ENCODE results near the gene GPR18.
A peak's percentile ranks its signal among the peaks of the same experiment; 100 is the strongest.

Gene GPR18

GRCh38 chr13:99277629-99278028 is 19.4 kb upstream of the GPR18 start:
- TF ChIP-seq CTCF (conservative IDR thresholded peaks at IDR 0.05; ENCODE audit: low read depth, low read length), result no peak
- no peak for DNase-seq (ENCODE audit: low read depth)
- H3K4me3 ChIP-seq (ENCODE audit: low read depth, low read length), result no peak overlapping the region

GRCh38 chr13:99276706-99277105 is 18.5 kb upstream of the GPR18 start:
- H3K4me3 ChIP-seq (ENCODE audit: low read depth, low read length), result no peak overlapping the region
- TF ChIP-seq CTCF (conservative IDR thresholded peaks at IDR 0.05; ENCODE audit: low read depth, low read length), result no peak
- DNase-seq (ENCODE audit: low read depth), result no peak

- peak; percentile 74 for DNase-seq (ENCODE audit: low read depth)
- no peak for TF ChIP-seq CTCF (conservative IDR thresholded peaks at IDR 0.05; ENCODE audit: low read depth, low read length)
- no peak overlapping the region for H3K4me3 ChIP-seq (ENCODE audit: low read depth, low read length)
Measured at GRCh38 chr13:99275093-99275469, 16.9 kb upstream of the GPR18 start.

- TF ChIP-seq CTCF (conservative IDR thresholded peaks at IDR 0.05; ENCODE audit: low read depth, low read length), result no peak
- no peak for DNase-seq (ENCODE audit: low read depth)
- no peak overlapping the region for H3K4me3 ChIP-seq (ENCODE audit: low read depth, low read length)
Measured at GRCh38 chr13:99273128-99273527, 14.9 kb upstream of the GPR18 start.

- no peak for TF ChIP-seq CTCF (conservative IDR thresholded peaks at IDR 0.05; ENCODE audit: low read depth, low read length)
- no peak overlapping the region for H3K4me3 ChIP-seq (ENCODE audit: low read depth, low read length)
- DNase-seq (ENCODE audit: low read depth), result no peak
Measured at GRCh38 chr13:99272481-99272880, 14.3 kb upstream of the GPR18 start.

- H3K4me3 ChIP-seq (ENCODE audit: low read depth, low read length), result no peak overlapping the region
- no peak for TF ChIP-seq CTCF (conservative IDR thresholded peaks at IDR 0.05; ENCODE audit: low read depth, low read length)
- no peak for DNase-seq (ENCODE audit: low read depth)
Measured at GRCh38 chr13:99271249-99271648, 13.1 kb upstream of the GPR18 start.

GRCh38 chr13:99270518-99270917 is 12.3 kb upstream of the GPR18 start:
- H3K4me3 ChIP-seq (ENCODE audit: low read depth, low read length), result no peak overlapping the region
- TF ChIP-seq CTCF (conservative IDR thresholded peaks at IDR 0.05; ENCODE audit: low read depth, low read length), result no peak
- DNase-seq (ENCODE audit: low read depth), result no peak
